Activated CD8-positive, alpha-beta T cell treated with anti-CD3 and anti-CD28 coated beads for 36 hours (primary cell): ENCODE data around the gene SPTBN1. TPM values are rescaled to one million over a fixed set of nuclear protein-coding genes. Genes with fewer than 3 reads are reported as not detected.

Source experiments
- ATAC-seq: fragments of 200-7000 bp; cut with Tn5 transposase; one replicate; pipeline ENCODE4 v1.10.0; 2021; ENCODE audit warnings: mild to moderate bottlenecking, moderate library complexity
- CTCF ChIA-PET: fragments of 350-600 bp; sonication (Branson Sonifier 250); formaldehyde crosslinking; loops from one replicate; lab custom pipeline; 2021; ENCODE audit warnings: antibody characterized with exemption; lab: Charles Lee
- POLR2A ChIA-PET: fragments of 350-600 bp; sonication (Branson Sonifier 250); formaldehyde crosslinking; loops from one replicate; lab custom pipeline; 2021; ENCODE audit warnings: antibody characterized with exemption; lab: Charles Lee
- DNase-seq: peaks from one replicate; pipeline ENCODE4 v3.0.0-alpha.2; 2020
- H3K27ac Mint-ChIP-seq: one replicate; pipeline ENCODE4 v1.8.0; 2021; ENCODE audit warnings: mild to moderate bottlenecking, mixed read lengths
- H3K27me3 Mint-ChIP-seq: one replicate; pipeline ENCODE4 v1.8.0; 2021; ENCODE audit warnings: mixed read lengths
- H3K36me3 Mint-ChIP-seq: one replicate; pipeline ENCODE4 v1.8.0; 2021; ENCODE audit warnings: low read depth, mixed read lengths
- H3K4me1 Mint-ChIP-seq: one replicate; pipeline ENCODE4 v1.8.0; 2021; ENCODE audit warnings: low read depth, mixed read lengths
- H3K4me3 Mint-ChIP-seq: one replicate; pipeline ENCODE4 v1.8.0; 2021; ENCODE audit warnings: mild to moderate bottlenecking, moderate library complexity, mixed read lengths
- H3K9me3 Mint-ChIP-seq: one replicate; pipeline ENCODE4 v1.8.0; 2021; ENCODE audit warnings: mixed read lengths
- intact Hi-C: fragments of 100-400 bp; cut with micrococcal nuclease; formaldehyde crosslinking; loops from one replicate; pipeline ENCODE4 v1.10.0; 2022
- total RNA-seq, 2 experiments: library from RNA; stranded (reverse); gene quantifications; one replicate each; pipeline ENCODE4 v1.2.3, GENCODE V29; 2021
- TF ChIP-seq, protein P1 (sequence below): fragments of 200-600 bp; IDR thresholded peaks from one replicate; pipeline ENCODE4 v1.8.0; 2022; ENCODE audit warnings: antibody characterized with exemption, mild to moderate bottlenecking

SPTBN1 gene
- total RNA-seq, 2 experiments from 2014 or later = 91.8 to 91.9 TPM

DNA sequence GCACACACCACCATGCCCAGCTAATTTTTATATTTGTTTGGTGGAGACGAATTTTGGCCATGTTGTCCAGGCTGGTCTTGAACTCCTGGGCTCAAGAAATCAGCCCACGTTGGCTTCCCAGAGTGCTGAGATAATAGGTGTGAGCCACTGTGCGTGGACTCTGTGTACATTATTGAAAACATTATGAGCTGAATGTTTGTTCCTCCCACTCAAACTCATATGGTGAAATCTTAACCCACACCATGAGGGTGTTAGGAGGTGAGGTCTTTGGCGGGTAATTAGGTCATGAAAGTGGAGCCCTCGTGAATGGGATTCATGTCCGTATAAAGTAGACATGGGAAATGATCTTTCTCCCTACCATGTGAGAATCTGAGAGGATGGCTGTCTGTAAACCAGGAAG, 83.6 kb downstream of the SPTBN1 start:
- CTCF ChIA-PET = interaction anchor here (1.5 to 4.0 kb wide), 3 partner anchors 17 to 126 kb away, joined by 3 to 20 read pairs (median 4); no protein-coding TSS in a partner anchor

DNA sequence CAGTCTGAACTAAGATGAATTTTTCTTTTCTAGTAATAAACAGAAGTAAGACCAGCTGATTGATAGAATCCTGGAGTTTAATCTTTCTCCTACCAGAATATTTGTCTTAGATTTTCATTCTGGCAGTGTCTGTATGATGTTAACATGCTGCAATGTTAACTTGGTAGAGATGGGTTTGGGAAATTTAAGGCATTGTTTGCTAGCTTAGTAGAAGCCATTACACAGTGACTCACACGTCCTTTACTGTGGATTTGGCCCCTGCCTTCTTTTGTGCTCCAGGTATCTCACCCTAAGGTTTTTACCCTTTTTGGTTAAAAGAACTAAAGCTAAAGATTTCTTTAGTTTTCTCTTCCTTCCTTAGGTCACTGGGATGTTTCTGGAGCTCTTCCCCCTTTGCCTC, 84.1 kb downstream of the SPTBN1 start:
- Mint-ChIP-seq H3K27me3 (no peaks in the 10 kb centered on the region), H3K36me3 (no peaks in the 10 kb centered on the region), H3K9me3 (no peaks in the 10 kb centered on the region), H3K27ac (no peak overlapping the region), H3K4me1 (no peaks in the 10 kb centered on the region), H3K4me3 (no peak overlapping the region)
- ChIA-PET CTCF (interaction anchor here (1.5 to 4.0 kb wide), 3 partner anchors 17 to 126 kb away, joined by 3 to 20 read pairs (median 4); no protein-coding TSS in a partner anchor), POLR2A (no interaction called here)
- ATAC-seq (no peak), DNase-seq (no peak)
- TF ChIP-seq, protein P1, sequence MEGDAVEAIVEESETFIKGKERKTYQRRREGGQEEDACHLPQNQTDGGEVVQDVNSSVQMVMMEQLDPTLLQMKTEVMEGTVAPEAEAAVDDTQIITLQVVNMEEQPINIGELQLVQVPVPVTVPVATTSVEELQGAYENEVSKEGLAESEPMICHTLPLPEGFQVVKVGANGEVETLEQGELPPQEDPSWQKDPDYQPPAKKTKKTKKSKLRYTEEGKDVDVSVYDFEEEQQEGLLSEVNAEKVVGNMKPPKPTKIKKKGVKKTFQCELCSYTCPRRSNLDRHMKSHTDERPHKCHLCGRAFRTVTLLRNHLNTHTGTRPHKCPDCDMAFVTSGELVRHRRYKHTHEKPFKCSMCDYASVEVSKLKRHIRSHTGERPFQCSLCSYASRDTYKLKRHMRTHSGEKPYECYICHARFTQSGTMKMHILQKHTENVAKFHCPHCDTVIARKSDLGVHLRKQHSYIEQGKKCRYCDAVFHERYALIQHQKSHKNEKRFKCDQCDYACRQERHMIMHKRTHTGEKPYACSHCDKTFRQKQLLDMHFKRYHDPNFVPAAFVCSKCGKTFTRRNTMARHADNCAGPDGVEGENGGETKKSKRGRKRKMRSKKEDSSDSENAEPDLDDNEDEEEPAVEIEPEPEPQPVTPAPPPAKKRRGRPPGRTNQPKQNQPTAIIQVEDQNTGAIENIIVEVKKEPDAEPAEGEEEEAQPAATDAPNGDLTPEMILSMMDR = no peak
- intact Hi-C loops = no loop called here

More for the DNA sequence above, 83.6 kb downstream of the SPTBN1 start:
- no peaks in the 10 kb centered on the region for H3K4me1 Mint-ChIP-seq
- H3K9me3 Mint-ChIP-seq = no peaks in the 10 kb centered on the region
- H3K27ac Mint-ChIP-seq = no peak overlapping the region
- no peak overlapping the region for H3K4me3 Mint-ChIP-seq
- no peak for DNase-seq
- no peaks in the 10 kb centered on the region for H3K27me3 Mint-ChIP-seq
- intact Hi-C loops = no loop called here
- TF ChIP-seq, protein P1 = no peak
- ATAC-seq = no peak
- no peaks in the 10 kb centered on the region for H3K36me3 Mint-ChIP-seq
- POLR2A ChIA-PET = interaction anchor here (0.8 kb wide), 1 partner anchor 89 kb away, joined by 3 read pairs; no protein-coding TSS in a partner anchor

DNA sequence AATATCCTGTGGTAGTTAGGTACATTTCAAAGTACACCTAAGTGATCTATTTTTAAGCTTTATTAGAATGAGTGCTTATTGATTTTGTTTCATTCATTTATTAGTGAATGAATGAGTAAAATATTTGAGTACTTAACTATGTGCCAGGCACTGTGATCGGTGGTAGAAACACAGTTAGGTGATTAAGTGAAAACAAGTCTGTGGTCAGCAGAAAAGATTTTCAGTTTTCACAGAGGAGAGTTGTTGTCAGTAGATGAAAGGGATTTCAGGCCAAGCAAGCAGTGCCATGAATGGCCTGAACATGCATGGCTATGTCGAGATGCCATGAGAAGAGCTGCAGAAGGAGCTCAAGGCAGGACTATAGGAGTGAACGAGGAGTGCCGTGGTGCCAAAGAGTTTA, 85.9 kb downstream of the SPTBN1 start:
- no peak for ATAC-seq
- Mint-ChIP-seq H3K27me3 (no peaks in the 10 kb centered on the region), H3K36me3 (no peaks in the 10 kb centered on the region), H3K4me1 (peaks cover 12% of the 10 kb centered on the region), H3K27ac (no peak overlapping the region), H3K4me3 (no peak overlapping the region), H3K9me3 (no peaks in the 10 kb centered on the region)
- TF ChIP-seq, protein P1 = no peak
- intact Hi-C loops = no loop called here
- CTCF ChIA-PET = interaction anchor here (1.0 to 4.0 kb wide), 3 partner anchors 11 to 124 kb away, joined by 3 to 20 read pairs (median 3); no protein-coding TSS in a partner anchor
- POLR2A ChIA-PET = no interaction called here
- DNase-seq = no peak

DNA sequence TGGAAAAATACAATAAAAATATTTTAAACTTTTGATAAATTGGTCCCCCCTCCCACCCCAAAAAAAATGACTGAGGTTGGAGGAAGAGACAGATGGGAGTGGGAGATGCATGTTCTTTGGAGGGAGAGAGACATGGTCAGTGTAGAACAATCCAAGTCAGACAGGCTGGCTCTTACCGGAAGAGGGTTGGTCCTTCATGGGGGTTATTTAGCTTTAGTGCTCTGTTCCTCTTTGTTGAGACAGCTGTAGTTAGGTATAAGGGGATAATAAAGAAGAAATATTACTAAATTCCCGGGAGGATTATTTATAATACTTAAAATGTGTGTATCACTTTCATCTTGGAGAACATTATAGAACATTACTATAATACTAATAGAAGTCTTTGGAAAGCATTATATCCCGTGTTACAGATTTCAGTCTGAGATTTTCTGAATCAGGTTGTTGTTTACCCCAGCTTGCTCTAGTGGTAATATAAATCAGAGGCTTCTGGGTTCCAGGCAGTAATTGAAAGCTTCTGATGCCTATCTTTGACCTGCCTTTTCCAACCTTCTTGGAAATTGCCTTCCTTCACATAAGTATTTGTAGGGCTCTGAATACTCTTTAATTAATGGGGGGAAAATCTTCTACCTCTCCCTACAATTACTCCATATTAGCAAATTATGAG, 87.7 kb downstream of the SPTBN1 start:
- ChIA-PET CTCF (no interaction called here), POLR2A (no interaction called here)
- H3K36me3 Mint-ChIP-seq = no peaks in the 10 kb centered on the region
- H3K9me3 Mint-ChIP-seq = no peaks in the 10 kb centered on the region
- intact Hi-C loops = no loop called here
- ATAC-seq = no peak
- peaks cover 13% of the 10 kb centered on the region for H3K4me1 Mint-ChIP-seq
- TF ChIP-seq, protein P1 = no peak
- no peak overlapping the region for H3K27ac Mint-ChIP-seq
- DNase-seq = no peak
- H3K4me3 Mint-ChIP-seq = no peak overlapping the region
- H3K27me3 Mint-ChIP-seq = no peaks in the 10 kb centered on the region
